Measurements from ENCODE around the gene ENC1. TPM values are rescaled to one million over a fixed set of nuclear protein-coding genes. Genes with fewer than 3 reads are reported as not detected.

ENC1 gene
- total RNA-seq (2022; extraction: Qiagen RNA extraction; ENCODE audit: low read depth), result 10.8 to 12.1 TPM (median 11.2 TPM) in 5 replicates

GRCh38 chr5:74640450-74640953 is at the start of gene ENC1:
TSS of gene ENC1 (minus strand) at chr5:74640728. CDS start at chr5:74636485, 4,243 bp downstream.

GRCh38 chr5:74684900-74685851 is 44.6 kb upstream of the ENC1 start, which contains the start of gene HEXB:
TSS of gene HEXB (plus strand) at chr5:74685233. CDS start at chr5:74685261, 28 bp downstream.

Other genes with a start within 250 kb of the ENC1 start
- gene HEXB, start 44.5 kb upstream of the ENC1 start, total RNA-seq (2022; extraction: Qiagen RNA extraction; ENCODE audit: low read depth), result 114 to 130 TPM (median 117 TPM) in 5 replicates
- gene GFM2, start 126.4 kb upstream of the ENC1 start, total RNA-seq (2022; extraction: Qiagen RNA extraction; ENCODE audit: low read depth), result 17.9 to 29.8 TPM (median 25.6 TPM) in 5 replicates
- gene NSA2, start 126.5 kb upstream of the ENC1 start, total RNA-seq (2022; extraction: Qiagen RNA extraction; ENCODE audit: low read depth), result 128 to 160 TPM (median 135 TPM) in 5 replicates
- gene FAM169A, start 225.7 kb upstream of the ENC1 start, total RNA-seq (2022; extraction: Qiagen RNA extraction; ENCODE audit: low read depth), result 2.7 to 7.1 TPM (median 6.6 TPM) in 5 replicates